Right lobe of liver (tissue), 6 donors: ENCODE data around the gene RIT2. TPM values are rescaled to one million over a fixed set of nuclear protein-coding genes. Genes with fewer than 3 reads are reported as not detected.

ENCODE experiments used
- ATAC-seq, 4 donors: fragments of 200-7000 bp; cut with Tn5 transposase; one replicate each; pipeline ENCODE4 v1.9.1; 2020; ENCODE audit warnings: mild to moderate bottlenecking in 4 of 4, moderate library complexity in 4 of 4
- DNase-seq, 3 donors: peaks; one replicate each; pipeline ENCODE4 v3.0.0-alpha.2; 2020
- H3K27ac ChIP-seq, 3 donors: fragments of 200-600 bp; one replicate each; pipeline ENCODE4 v1.8.0; 2022
- H3K27me3 ChIP-seq, 2 donors: fragments of 200-600 bp; one replicate each; pipeline ENCODE4 v1.8.0; 2022
- H3K36me3 ChIP-seq, 4 donors: fragments of 200-600 bp; sonication (generic) in 1 of 4; one replicate each; pipeline versions ENCODE4 v1.5.1 to v1.8.0; 2017 to 2022; ENCODE audit warnings: control low read depth in 1 of 4
- H3K4me1 ChIP-seq, 4 donors: fragments of 200-600 bp; sonication (generic) in 1 of 4; one replicate each; pipeline versions ENCODE4 v1.5.1 to v1.8.0; 2017 to 2022; ENCODE audit warnings: control low read depth in 1 of 4
- H3K4me3 ChIP-seq, 3 donors: fragments of 200-600 bp; one replicate each; pipeline ENCODE4 v1.8.0; 2022
- H3K9me3 ChIP-seq, 4 donors: fragments of 200-600 bp; sonication (generic) in 1 of 4; one replicate each; pipeline versions ENCODE4 v1.5.1 to v1.8.0; 2017 to 2022; ENCODE audit warnings: control low read depth in 1 of 4
- POLR2A ChIP-seq: fragments of 450-650 bp; IDR thresholded peaks from one replicate; pipeline ENCODE4 v1.6.1; 2017; ENCODE audit warnings: antibody characterized with exemption, mild to moderate bottlenecking
- WGBS: methylation state at CpG from one replicate; pipeline ENCODE4 v1.1.6; 2018; ENCODE audit warnings: low coverage, low lambda C conversion rate; ENCODE audit not compliant: insufficient coverage; ENCODE audit errors: missing lambda C conversion rate; 5-methylcytosine and 5-hydroxymethylcytosine counted together
- intact Hi-C, 2 donors: fragments of 100-400 bp; cut with DNase I; formaldehyde crosslinking; loops; one replicate each; pipeline versions ENCODE4 v1.11.2 to v1.14.1; 2022
- total RNA-seq, 6 experiments: library from RNA; depleted of rRNA in 2 of 6; stranded (reverse); fragments of >200 nt in 2 of 6; fragmentation: NEBNext Ultra II Directional in 3 of 6; extraction: Animal tissue kit (Norgen Biotek cat#: 25700) in 3 of 6; gene quantifications; one replicate each; pipeline versions ENCODE4 v1.1.0 to v1.2.4, GENCODE V29; 2016 to 2023
- TF ChIP-seq, protein P1 (sequence below), 4 donors: fragments of 200-600 bp in 3 of 4; fragments of 450-650 bp in 1 of 4; IDR thresholded peaks; one replicate each; pipeline versions ENCODE4 v1.5.1 to v1.8.0; 2016 to 2022; ENCODE audit warnings: antibody characterized with exemption in 4 of 4, mild to moderate bottlenecking in 2 of 4
- donor health status: DM: no; HTN: yes; CAD: no.
- donor health status: DM: no; HTN: no; CAD: no.
- donor health status: DM: no; HTN: no; CAD: no.
- donor health status: DM: no; HTN: yes; CAD: no.
- donor health status: DM: no; HTN: yes; CAD: no.

RIT2 gene
- total RNA-seq, 6 experiments from 2014 or later: not detected

DNA sequence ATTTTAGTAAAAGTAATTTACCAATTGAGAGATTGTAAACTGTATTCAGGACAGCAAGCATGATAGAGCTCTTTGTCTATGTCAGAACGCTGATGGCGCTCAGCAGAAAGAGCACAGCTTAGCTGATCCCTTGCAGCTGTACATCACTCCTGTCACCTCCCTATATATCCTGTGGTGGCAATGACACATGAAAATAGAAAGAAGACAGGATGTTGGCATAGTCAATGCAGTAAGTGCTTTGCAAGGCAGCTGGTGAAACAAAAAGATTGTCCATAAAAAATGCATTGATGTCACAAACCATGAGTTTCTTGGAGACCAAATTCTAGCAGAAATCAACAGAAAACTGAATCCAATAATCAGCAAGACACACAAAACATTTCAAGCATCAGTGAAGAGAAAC is 221.5 kb downstream of the RIT2 start:
- Histone ChIP-seq H3K36me3 (no peaks in the 10 kb centered on the region), H3K9me3 (no peaks in the 10 kb centered on the region), H3K4me3 (no peak overlapping the region), H3K4me1 (no peaks in the 10 kb centered on the region), H3K27ac (no peak overlapping the region), H3K27me3 (no peaks in the 10 kb centered on the region)
- intact Hi-C loops: no loop called here
- TF ChIP-seq, protein P1, sequence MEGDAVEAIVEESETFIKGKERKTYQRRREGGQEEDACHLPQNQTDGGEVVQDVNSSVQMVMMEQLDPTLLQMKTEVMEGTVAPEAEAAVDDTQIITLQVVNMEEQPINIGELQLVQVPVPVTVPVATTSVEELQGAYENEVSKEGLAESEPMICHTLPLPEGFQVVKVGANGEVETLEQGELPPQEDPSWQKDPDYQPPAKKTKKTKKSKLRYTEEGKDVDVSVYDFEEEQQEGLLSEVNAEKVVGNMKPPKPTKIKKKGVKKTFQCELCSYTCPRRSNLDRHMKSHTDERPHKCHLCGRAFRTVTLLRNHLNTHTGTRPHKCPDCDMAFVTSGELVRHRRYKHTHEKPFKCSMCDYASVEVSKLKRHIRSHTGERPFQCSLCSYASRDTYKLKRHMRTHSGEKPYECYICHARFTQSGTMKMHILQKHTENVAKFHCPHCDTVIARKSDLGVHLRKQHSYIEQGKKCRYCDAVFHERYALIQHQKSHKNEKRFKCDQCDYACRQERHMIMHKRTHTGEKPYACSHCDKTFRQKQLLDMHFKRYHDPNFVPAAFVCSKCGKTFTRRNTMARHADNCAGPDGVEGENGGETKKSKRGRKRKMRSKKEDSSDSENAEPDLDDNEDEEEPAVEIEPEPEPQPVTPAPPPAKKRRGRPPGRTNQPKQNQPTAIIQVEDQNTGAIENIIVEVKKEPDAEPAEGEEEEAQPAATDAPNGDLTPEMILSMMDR (IDR thresholded peaks at IDR 0.05): no peak
- TF ChIP-seq POLR2A: no peak
- ATAC-seq: no peak
- no peak for DNase-seq
- WGBS: 78% methylated on average over 2 of the region's 2 CpGs

- no peak for DNase-seq
- H3K27ac ChIP-seq: no peak overlapping the region
- TF ChIP-seq POLR2A: no peak
- TF ChIP-seq, protein P1 (IDR thresholded peaks at IDR 0.05): no peak
- intact Hi-C loops: no loop called here
- H3K36me3 ChIP-seq: no peaks in the 10 kb centered on the region
- no peaks in the 10 kb centered on the region for H3K27me3 ChIP-seq
- no peaks in the 10 kb centered on the region for H3K9me3 ChIP-seq
- no peak for ATAC-seq
- no peaks in the 10 kb centered on the region for H3K4me1 ChIP-seq
- no peak overlapping the region for H3K4me3 ChIP-seq
- WGBS: 44% methylated on average over 1 of the region's 1 CpG
Measured at GRCh38 chr18:42892181-42892580, 223.3 kb downstream of the RIT2 start.

- intact Hi-C loops: no loop called here
- no peak overlapping the region for H3K4me3 ChIP-seq
Measured at GRCh38 chr18:42891705-42892104, 223.8 kb downstream of the RIT2 start.

GRCh38 chr18:42883169-42883568 is 232.3 kb downstream of the RIT2 start:
- DNase-seq: no peak
- no peak for ATAC-seq
- H3K27me3 ChIP-seq: no peaks in the 10 kb centered on the region
- H3K9me3 ChIP-seq: no peaks in the 10 kb centered on the region
- TF ChIP-seq, protein P1 (IDR thresholded peaks at IDR 0.05): no peak
- no peak for TF ChIP-seq POLR2A
- H3K27ac ChIP-seq: no peak overlapping the region
- H3K4me3 ChIP-seq: no peak overlapping the region
- H3K4me1 ChIP-seq: no peaks in the 10 kb centered on the region
- 30% methylated on average over 3 of the region's 3 CpGs for WGBS
- intact Hi-C loops: no loop called here
- no peaks in the 10 kb centered on the region for H3K36me3 ChIP-seq

More at GRCh38 chr18:42891705-42892104, 223.8 kb downstream of the RIT2 start:
- H3K27ac ChIP-seq: no peak overlapping the region
- ATAC-seq: no peak
- no peak for DNase-seq
- H3K27me3 ChIP-seq: no peaks in the 10 kb centered on the region
- TF ChIP-seq POLR2A: no peak
- TF ChIP-seq, protein P1 (IDR thresholded peaks at IDR 0.05): no peak
- H3K36me3 ChIP-seq: no peaks in the 10 kb centered on the region
- H3K9me3 ChIP-seq: no peaks in the 10 kb centered on the region
- H3K4me1 ChIP-seq: no peaks in the 10 kb centered on the region
- 45% methylated on average over 3 of the region's 3 CpGs for WGBS

GRCh38 chr18:42882122-42882521 is 233.4 kb downstream of the RIT2 start:
- H3K27me3 ChIP-seq: no peaks in the 10 kb centered on the region
- no peak overlapping the region for H3K4me3 ChIP-seq
- intact Hi-C loops: no loop called here
- no peaks in the 10 kb centered on the region for H3K4me1 ChIP-seq
- ATAC-seq (no peak), DNase-seq (no peak)
- 69% methylated on average over 3 of the region's 3 CpGs for WGBS
- H3K36me3 ChIP-seq: no peaks in the 10 kb centered on the region
- TF ChIP-seq, protein P1 (IDR thresholded peaks at IDR 0.05): no peak
- no peak for TF ChIP-seq POLR2A
- H3K9me3 ChIP-seq: no peaks in the 10 kb centered on the region
- no peak overlapping the region for H3K27ac ChIP-seq
